WERI-Rb-1 (cell line): ENCODE data around the gene ULBP1.
"Not testable (repeated sequence)": the region's sequence is repeated elsewhere in the genome, so short reads cannot be mapped to it uniquely, and the experiment has no call there.

Experiments
- DNase-seq: peaks from one replicate; pipeline ENCODE4 v3.0.0-alpha.2; 2020
- H3K27ac ChIP-seq: fragments of 250-450 bp; sonication (Bioruptor Pico); 2 replicates; pipeline ENCODE4 v1.5.1; 2020; ENCODE audit warnings: mild to moderate bottlenecking, moderate library complexity
- H3K27me3 ChIP-seq: fragments of 250-450 bp; sonication (Bioruptor Pico); 2 replicates; pipeline ENCODE4 v1.5.1; 2021; ENCODE audit warnings: mild to moderate bottlenecking, low read depth, moderate library complexity; ENCODE audit not compliant: insufficient read depth, severe bottlenecking
- H3K36me3 ChIP-seq: fragments of 250-450 bp; sonication (Bioruptor Pico); 2 replicates; pipeline ENCODE4 v1.5.1; 2020; ENCODE audit warnings: mild to moderate bottlenecking, moderate library complexity
- H3K4me3 ChIP-seq: 2 replicates; pipeline ENCODE4 v1.5.1; 2011; ENCODE audit warnings: low read depth, mild to moderate bottlenecking, control low read depth, low read length
- H3K9me3 ChIP-seq: fragments of 250-450 bp; sonication (Bioruptor Pico); 2 replicates; pipeline ENCODE4 v1.5.1; 2021; ENCODE audit warnings: mild to moderate bottlenecking, moderate library complexity; ENCODE audit not compliant: severe bottlenecking
- TF ChIP-seq, protein P1 (sequence below): IDR thresholded peaks from 2 replicates; pipeline ENCODE4 v1.5.1; 2011; ENCODE audit warnings: low read depth, mild to moderate bottlenecking, control low read depth, inconsistent platforms, low read length

ULBP1 gene

DNA sequence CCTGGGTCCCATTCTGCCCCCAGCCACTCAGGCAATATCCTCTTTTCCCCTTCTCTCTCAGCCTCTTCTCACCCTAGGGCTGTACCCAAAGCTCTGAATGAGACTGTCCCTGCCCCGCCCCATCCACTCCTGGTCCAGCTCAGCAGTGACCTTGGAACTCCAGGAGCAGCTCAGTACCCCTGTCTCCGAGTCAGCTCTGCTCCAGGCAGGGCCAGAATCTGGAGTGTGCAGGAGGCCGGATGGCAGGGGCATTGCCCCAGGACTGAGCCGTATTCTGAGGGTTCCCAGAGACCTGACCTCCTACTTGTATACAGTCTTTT lies 38.9 kb upstream of the ULBP1 start:
- Histone ChIP-seq H3K27ac (no peak overlapping the region), H3K27me3 (peaks cover 56% of the 10 kb centered on the region), H3K9me3 (no peaks in the 10 kb centered on the region), H3K4me3 (no peak overlapping the region), H3K36me3 (no peaks in the 10 kb centered on the region)
- TF ChIP-seq, protein P1, sequence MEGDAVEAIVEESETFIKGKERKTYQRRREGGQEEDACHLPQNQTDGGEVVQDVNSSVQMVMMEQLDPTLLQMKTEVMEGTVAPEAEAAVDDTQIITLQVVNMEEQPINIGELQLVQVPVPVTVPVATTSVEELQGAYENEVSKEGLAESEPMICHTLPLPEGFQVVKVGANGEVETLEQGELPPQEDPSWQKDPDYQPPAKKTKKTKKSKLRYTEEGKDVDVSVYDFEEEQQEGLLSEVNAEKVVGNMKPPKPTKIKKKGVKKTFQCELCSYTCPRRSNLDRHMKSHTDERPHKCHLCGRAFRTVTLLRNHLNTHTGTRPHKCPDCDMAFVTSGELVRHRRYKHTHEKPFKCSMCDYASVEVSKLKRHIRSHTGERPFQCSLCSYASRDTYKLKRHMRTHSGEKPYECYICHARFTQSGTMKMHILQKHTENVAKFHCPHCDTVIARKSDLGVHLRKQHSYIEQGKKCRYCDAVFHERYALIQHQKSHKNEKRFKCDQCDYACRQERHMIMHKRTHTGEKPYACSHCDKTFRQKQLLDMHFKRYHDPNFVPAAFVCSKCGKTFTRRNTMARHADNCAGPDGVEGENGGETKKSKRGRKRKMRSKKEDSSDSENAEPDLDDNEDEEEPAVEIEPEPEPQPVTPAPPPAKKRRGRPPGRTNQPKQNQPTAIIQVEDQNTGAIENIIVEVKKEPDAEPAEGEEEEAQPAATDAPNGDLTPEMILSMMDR = no peak
- no peak for DNase-seq

DNA sequence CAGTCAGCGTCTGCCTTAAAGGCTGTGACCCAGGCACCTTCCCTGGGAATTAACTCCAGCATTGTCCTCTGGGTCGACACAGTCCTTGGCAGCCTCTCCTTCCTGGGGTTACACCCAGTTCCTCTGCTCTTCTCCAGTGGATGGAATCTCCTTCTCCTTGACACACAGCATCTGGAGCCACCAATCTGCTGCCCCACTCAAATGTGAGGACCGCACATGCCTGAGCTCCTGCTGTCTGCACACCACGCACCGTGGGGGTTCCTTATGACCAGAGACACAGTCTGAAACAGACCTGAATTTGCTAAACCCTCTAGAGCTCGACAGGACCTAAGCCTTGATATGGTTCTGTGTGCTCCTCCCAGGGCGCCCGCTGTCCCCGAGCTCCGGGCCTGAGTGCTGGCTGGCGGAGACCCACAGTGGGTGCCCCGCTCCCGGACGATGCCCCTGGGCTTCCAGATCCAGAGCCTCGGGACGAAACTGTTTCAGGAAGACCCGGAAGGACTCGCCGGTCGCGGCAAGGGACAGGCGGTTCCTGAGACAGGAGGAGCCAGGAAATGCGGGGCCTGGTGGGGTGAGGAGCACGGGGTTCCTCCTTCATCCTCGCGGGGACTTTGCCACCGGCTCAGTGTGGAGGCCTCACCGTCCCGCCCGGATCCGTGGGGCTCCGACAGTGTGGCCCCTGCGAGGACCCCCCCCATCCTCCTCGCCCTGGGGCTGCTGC lies 38.3 kb upstream of the ULBP1 start:
- Histone ChIP-seq H3K4me3 (peak overlapping the region; percentile 52), H3K27ac (no peak overlapping the region), H3K9me3 (no peaks in the 10 kb centered on the region), H3K27me3 (peaks cover 59% of the 10 kb centered on the region), H3K36me3 (no peaks in the 10 kb centered on the region)
- TF ChIP-seq, protein P1 = no peak
- peak; percentile 16 for DNase-seq

DNA sequence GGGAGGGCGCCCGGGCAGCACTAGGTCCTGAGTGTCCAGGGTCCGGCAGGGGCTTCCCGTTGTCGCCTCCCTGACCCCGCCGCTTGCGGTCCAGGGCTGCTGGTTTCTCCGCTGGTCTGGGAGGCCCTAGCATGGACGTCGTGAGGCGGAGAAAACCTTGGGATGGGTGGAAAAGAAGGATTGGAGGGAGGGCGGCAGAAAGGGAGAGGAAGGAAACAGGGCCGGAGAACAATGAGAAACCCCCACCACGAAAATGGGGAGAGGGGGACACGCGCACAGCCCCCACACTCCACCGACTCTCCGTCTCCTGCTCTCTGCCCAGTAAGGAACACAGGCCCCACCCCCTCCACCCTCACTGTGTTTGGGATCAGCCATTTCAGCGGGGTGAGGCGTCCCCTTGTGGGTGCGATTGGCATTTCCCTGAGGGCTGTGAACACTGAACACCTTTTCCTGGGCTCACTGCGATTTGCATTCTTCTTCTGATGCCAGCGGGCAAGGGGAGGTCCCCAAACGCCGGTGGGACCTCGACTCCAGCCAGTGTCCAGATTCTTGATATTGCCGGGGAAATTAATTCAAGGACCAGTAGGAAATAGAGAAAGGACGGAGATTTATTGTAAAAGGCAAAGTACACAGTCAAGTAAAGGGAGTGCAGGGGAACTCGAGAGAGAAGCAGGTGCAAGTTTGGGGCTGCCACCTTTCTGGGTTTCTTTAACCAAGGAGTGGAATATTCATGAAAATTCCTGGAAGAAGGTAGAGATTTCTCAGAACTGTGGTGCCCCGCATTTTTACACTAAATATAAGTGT lies 37.6 kb upstream of the ULBP1 start:
- H3K4me3 ChIP-seq = peak overlapping the region; percentile 52
- TF ChIP-seq, protein P1 = peak; percentile 95
- H3K27me3 ChIP-seq = peaks cover 62% of the 10 kb centered on the region
- H3K36me3 ChIP-seq = no peaks in the 10 kb centered on the region
- no peaks in the 10 kb centered on the region for H3K9me3 ChIP-seq
- H3K27ac ChIP-seq = no peak overlapping the region
- DNase-seq = peak; percentile 89

- DNase-seq, H3K36me3 ChIP-seq: not testable (repeated sequence)
- H3K27me3 ChIP-seq = peaks cover 66% of the 10 kb centered on the region
Observed at GRCh38 chr6:149927025-149927424, 36.7 kb upstream of the ULBP1 start.

GRCh38 chr6:149929422-149929821 lies 34.3 kb upstream of the ULBP1 start:
- TF ChIP-seq, protein P1 = peak; percentile 84
- no peak overlapping the region for H3K4me3 ChIP-seq
- DNase-seq = peak; percentile 40
- no peaks in the 10 kb centered on the region for H3K9me3 ChIP-seq
- no peak overlapping the region for H3K27ac ChIP-seq
- H3K36me3 ChIP-seq = no peaks in the 10 kb centered on the region
- H3K27me3 ChIP-seq = peaks cover 62% of the 10 kb centered on the region

More at GRCh38 chr6:149927025-149927424, 36.7 kb upstream of the ULBP1 start:
- H3K27ac ChIP-seq, H3K4me3 ChIP-seq, H3K9me3 ChIP-seq: not testable (repeated sequence)

- DNase-seq = no peak
- no peaks in the 10 kb centered on the region for H3K9me3 ChIP-seq
- no peaks in the 10 kb centered on the region for H3K36me3 ChIP-seq
- TF ChIP-seq, protein P1 = no peak
- no peak overlapping the region for H3K27ac ChIP-seq
- H3K4me3 ChIP-seq = no peak overlapping the region
- peaks cover 69% of the 10 kb centered on the region for H3K27me3 ChIP-seq
Observed at GRCh38 chr6:149931501-149931900, 32.2 kb upstream of the ULBP1 start.
